Measurements from ENCODE around the gene CCL2.

DNA sequence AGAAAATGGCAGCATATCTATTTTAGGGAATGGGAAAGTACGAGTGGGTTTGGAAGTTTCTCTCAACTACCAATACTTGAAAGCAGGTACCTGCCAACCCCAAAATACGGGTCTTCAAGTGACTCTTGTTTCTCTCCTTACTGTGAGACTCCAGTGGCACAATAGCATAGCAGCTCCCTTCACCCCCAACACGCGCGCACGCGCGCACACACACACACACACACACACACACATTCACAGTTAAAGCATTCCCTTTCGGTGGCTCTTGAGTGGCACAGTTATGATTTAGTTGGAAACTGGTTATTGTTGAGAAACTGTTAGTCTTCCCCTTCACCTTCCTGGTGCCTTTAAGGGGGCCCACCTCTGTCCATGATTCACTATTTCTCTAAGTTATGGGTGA, 30.0 kb upstream of the CCL2 start:
- TF ChIP-seq YY1 (IDR thresholded peaks at IDR 0.05; ENCODE audit: low read depth, low read length), result no peak
- no peak for TF ChIP-seq RAD21 (IDR thresholded peaks at IDR 0.05 in 1 of 2, conservative IDR thresholded peaks at IDR 0.05 in 1 of 2; ENCODE audit: low read depth in 2 of 2, low read length in 2 of 2)
- no peak for TF ChIP-seq POLR2AphosphoS5 (IDR thresholded peaks at IDR 0.05; ENCODE audit: low read depth, low read length)
- no peak for TF ChIP-seq TAF1 (IDR thresholded peaks at IDR 0.05; ENCODE audit: low read depth, low read length)
- TF ChIP-seq, protein P1, sequence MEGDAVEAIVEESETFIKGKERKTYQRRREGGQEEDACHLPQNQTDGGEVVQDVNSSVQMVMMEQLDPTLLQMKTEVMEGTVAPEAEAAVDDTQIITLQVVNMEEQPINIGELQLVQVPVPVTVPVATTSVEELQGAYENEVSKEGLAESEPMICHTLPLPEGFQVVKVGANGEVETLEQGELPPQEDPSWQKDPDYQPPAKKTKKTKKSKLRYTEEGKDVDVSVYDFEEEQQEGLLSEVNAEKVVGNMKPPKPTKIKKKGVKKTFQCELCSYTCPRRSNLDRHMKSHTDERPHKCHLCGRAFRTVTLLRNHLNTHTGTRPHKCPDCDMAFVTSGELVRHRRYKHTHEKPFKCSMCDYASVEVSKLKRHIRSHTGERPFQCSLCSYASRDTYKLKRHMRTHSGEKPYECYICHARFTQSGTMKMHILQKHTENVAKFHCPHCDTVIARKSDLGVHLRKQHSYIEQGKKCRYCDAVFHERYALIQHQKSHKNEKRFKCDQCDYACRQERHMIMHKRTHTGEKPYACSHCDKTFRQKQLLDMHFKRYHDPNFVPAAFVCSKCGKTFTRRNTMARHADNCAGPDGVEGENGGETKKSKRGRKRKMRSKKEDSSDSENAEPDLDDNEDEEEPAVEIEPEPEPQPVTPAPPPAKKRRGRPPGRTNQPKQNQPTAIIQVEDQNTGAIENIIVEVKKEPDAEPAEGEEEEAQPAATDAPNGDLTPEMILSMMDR (IDR thresholded peaks at IDR 0.05; ENCODE audit: control extremely low read depth in 1 of 3, insufficient read depth in 1 of 3, low read depth in 1 of 3, low read length in 3 of 3), result no peak
